HEK293 (cell line): ENCODE measurements around the gene SLC2A9.

ENCODE experiments used
- CTCF ChIP-seq: fragments of 450-650 bp; formaldehyde crosslinking; IDR thresholded peaks from 2 replicates; pipeline ENCODE4 v1.5.1; 2016; ENCODE audit warnings: missing biosample characterization, missing genetic modification characterization
- GLI4 ChIP-seq: fragments of 450-650 bp; formaldehyde crosslinking; IDR thresholded peaks from 2 replicates; pipeline ENCODE4 v1.5.1; 2016; ENCODE audit warnings: missing biosample characterization, missing genetic modification characterization
- MYNN ChIP-seq: fragments of 450-650 bp; formaldehyde crosslinking; IDR thresholded peaks from 2 replicates; pipeline ENCODE4 v1.5.1; 2016; ENCODE audit warnings: missing biosample characterization, missing genetic modification characterization, borderline replicate concordance
- PBX3 ChIP-seq: sonication (generic); formaldehyde crosslinking; IDR thresholded peaks from 2 replicates; pipeline ENCODE4 v1.8.1; 2022; ENCODE audit warnings: mild to moderate bottlenecking, moderate library complexity, missing genetic modification reagents
- WT1 ChIP-seq: fragments of 450-650 bp; formaldehyde crosslinking; IDR thresholded peaks from 2 replicates; pipeline ENCODE4 v1.5.1; 2016; ENCODE audit warnings: missing biosample characterization, missing genetic modification characterization
- YY1 ChIP-seq: fragments of 450-650 bp; formaldehyde crosslinking; IDR thresholded peaks from 2 replicates; pipeline ENCODE4 v1.5.1; 2018; ENCODE audit warnings: missing biosample characterization, missing genetic modification characterization

- TF ChIP-seq PBX3 (CRISPR knock-in tag) (no peak), YY1 (tag by site-specific recombination) (no peak), MYNN (tag by site-specific recombination) (no peak), WT1 (tag by site-specific recombination) (no peak), CTCF (no peak), GLI4 (tag by site-specific recombination) (no peak)
These were observed 19.5 kb downstream of the SLC2A9 start for GRCh38 chr4:10001757-10002156.
